GM12892 (cell line): ENCODE results near the gene HTRA1.
A peak's percentile ranks its signal among the peaks of the same experiment; 100 is the strongest.

Source experiments
- DNase-seq: peaks from one replicate; pipeline ENCODE4 v3.0.0; 2011; ENCODE audit not compliant: insufficient read length
- FAIRE-seq: peaks from 2 replicates; lab custom pipeline; 2011; peaks lifted over from hg19 to GRCh38; lab: Jason Lieb, UNC
- POLR2A ChIP-seq: IDR thresholded peaks from 2 replicates; pipeline ENCODE4 v1.6.1; 2011; ENCODE audit warnings: low read depth, low read length, control low read depth
- POLR2AphosphoS5 ChIP-seq: IDR thresholded peaks from 2 replicates; pipeline ENCODE4 v1.6.1; 2011; ENCODE audit warnings: low read depth, low read length, control low read depth
- TAF1 ChIP-seq: IDR thresholded peaks from 2 replicates; pipeline ENCODE4 v1.6.1; 2011; ENCODE audit warnings: low read depth, mild to moderate bottlenecking, control low read depth, low read length, borderline replicate concordance

The HTRA1 gene

GRCh38 chr10:122515022-122515424, 53.7 kb downstream of the HTRA1 start:
- DNase-seq (no peak), FAIRE-seq (no peak)
- no peak for TF ChIP-seq TAF1
- TF ChIP-seq POLR2AphosphoS5, result no peak
- no peak for TF ChIP-seq POLR2A

GRCh38 chr10:122515588-122516231, 54.4 kb downstream of the HTRA1 start:
- TF ChIP-seq POLR2A, result no peak
- TF ChIP-seq POLR2AphosphoS5, result no peak
- no peak for TF ChIP-seq TAF1
- DNase-seq (peak; percentile 35), FAIRE-seq (no peak)

GRCh38 chr10:122516734-122517133, 55.4 kb downstream of the HTRA1 start:
- no peak for TF ChIP-seq POLR2A
- no peak for TF ChIP-seq TAF1
- no peak for TF ChIP-seq POLR2AphosphoS5
- DNase-seq (no peak), FAIRE-seq (no peak)

GRCh38 chr10:122519144-122519543, 57.8 kb downstream of the HTRA1 start:
- no peak for FAIRE-seq
- no peak for DNase-seq
- TF ChIP-seq POLR2AphosphoS5 (no peak), TAF1 (no peak), POLR2A (no peak)

- no peak for DNase-seq
- no peak for FAIRE-seq
- no peak for TF ChIP-seq TAF1
- no peak for TF ChIP-seq POLR2AphosphoS5
- TF ChIP-seq POLR2A, result no peak
Observed at GRCh38 chr10:122519873-122520272, 58.5 kb downstream of the HTRA1 start.

- no peak for FAIRE-seq
- no peak for DNase-seq
- no peak for TF ChIP-seq POLR2AphosphoS5
- TF ChIP-seq POLR2A, result no peak
- no peak for TF ChIP-seq TAF1
Observed at GRCh38 chr10:122521011-122521410, 59.7 kb downstream of the HTRA1 start.

- FAIRE-seq (no peak), DNase-seq (no peak)
- TF ChIP-seq POLR2A (no peak), TAF1 (no peak), POLR2AphosphoS5 (no peak)
Observed at GRCh38 chr10:122524811-122525210, 63.5 kb downstream of the HTRA1 start.

GRCh38 chr10:122525788-122526187, 64.4 kb downstream of the HTRA1 start:
- FAIRE-seq (no peak), DNase-seq (no peak)
- no peak for TF ChIP-seq POLR2AphosphoS5
- TF ChIP-seq POLR2A, result no peak

GRCh38 chr10:122526892-122527291, 65.5 kb downstream of the HTRA1 start:
- TF ChIP-seq POLR2AphosphoS5 (no peak), POLR2A (no peak), TAF1 (no peak)
- FAIRE-seq, result no peak
- DNase-seq, result no peak

- TF ChIP-seq POLR2A (no peak), TAF1 (no peak), POLR2AphosphoS5 (no peak)
- FAIRE-seq, result no peak
Observed at GRCh38 chr10:122530177-122530576, 68.8 kb downstream of the HTRA1 start.

GRCh38 chr10:122531261-122531660, 69.9 kb downstream of the HTRA1 start:
- FAIRE-seq, result no peak
- no peak for TF ChIP-seq TAF1
- no peak for TF ChIP-seq POLR2AphosphoS5
- TF ChIP-seq POLR2A, result no peak

More at GRCh38 chr10:122530177-122530576, 68.8 kb downstream of the HTRA1 start:
- DNase-seq, result no peak

GRCh38 chr10:122531939-122532338, 70.6 kb downstream of the HTRA1 start:
- TF ChIP-seq TAF1 (no peak), POLR2AphosphoS5 (no peak), POLR2A (no peak)
- no peak for FAIRE-seq
- DNase-seq, result no peak

More at GRCh38 chr10:122531261-122531660, 69.9 kb downstream of the HTRA1 start:
- no peak for DNase-seq
